ENCODE measurements around the gene ZNF423.

GRCh38 chr16:49663081-49664065 is 192.5 kb downstream of the ZNF423 start:
- TF ChIP-seq CTCF (IDR thresholded peaks at IDR 0.05) = no peak
- no peak for TF ChIP-seq POLR2AphosphoS5 (IDR thresholded peaks at IDR 0.05)
- TF ChIP-seq POLR2A (IDR thresholded peaks at IDR 0.05) = no peak
